RWPE2 (cell line): Measurements from ENCODE around the gene SCART1.
"Not testable (repeated sequence)": the region's sequence is repeated elsewhere in the genome, so short reads cannot be mapped to it uniquely, and the experiment has no call there.

Source experiments
- ATAC-seq: fragments of 200-7000 bp; cut with Tn5 transposase; 3 replicates; pipeline ENCODE4 v1.9.1; 2021; ENCODE audit warnings: low read depth
- DNase-seq: peaks from one replicate; pipeline ENCODE4 v3.0.0-alpha.2; 2020; ENCODE audit warnings: low spot score
- H3K27ac ChIP-seq: fragments of 450-650 bp; 2 replicates; pipeline ENCODE4 v1.5.1; 2017; ENCODE audit warnings: mild to moderate bottlenecking; ENCODE audit not compliant: poor library complexity, severe bottlenecking
- H3K27me3 ChIP-seq: fragments of 250-450 bp; sonication (Bioruptor Pico); 2 replicates; pipeline ENCODE4 v1.5.1; 2021; ENCODE audit warnings: mild to moderate bottlenecking, moderate library complexity; ENCODE audit not compliant: insufficient read depth, poor library complexity, severe bottlenecking
- H3K36me3 ChIP-seq: fragments of 250-450 bp; sonication (Bioruptor Pico); 2 replicates; pipeline ENCODE4 v1.5.1; 2020; ENCODE audit warnings: low read depth, mild to moderate bottlenecking, moderate library complexity
- H3K4me1 ChIP-seq: fragments of 250-450 bp; sonication (Bioruptor Pico); 2 replicates; pipeline ENCODE4 v1.5.1; 2021; ENCODE audit warnings: mild to moderate bottlenecking, moderate library complexity; ENCODE audit not compliant: insufficient read depth, poor library complexity, severe bottlenecking
- H3K4me3 ChIP-seq: fragments of 250-450 bp; sonication (Bioruptor Pico); 2 replicates; pipeline ENCODE4 v1.5.1; 2021; ENCODE audit warnings: mild to moderate bottlenecking, moderate library complexity; ENCODE audit not compliant: severe bottlenecking
- H3K9me3 ChIP-seq: fragments of 250-450 bp; sonication (Bioruptor Pico); 2 replicates; pipeline ENCODE4 v1.5.1; 2021; ENCODE audit warnings: mild to moderate bottlenecking, moderate library complexity; ENCODE audit not compliant: severe bottlenecking
- TF ChIP-seq, protein P1 (sequence below): fragments of 450-650 bp; IDR thresholded peaks from one replicate; pipeline ENCODE4 v1.5.1; 2017; ENCODE audit warnings: mild to moderate bottlenecking, moderate library complexity; ENCODE audit not compliant: poor library complexity, severe bottlenecking

Gene SCART1

DNA sequence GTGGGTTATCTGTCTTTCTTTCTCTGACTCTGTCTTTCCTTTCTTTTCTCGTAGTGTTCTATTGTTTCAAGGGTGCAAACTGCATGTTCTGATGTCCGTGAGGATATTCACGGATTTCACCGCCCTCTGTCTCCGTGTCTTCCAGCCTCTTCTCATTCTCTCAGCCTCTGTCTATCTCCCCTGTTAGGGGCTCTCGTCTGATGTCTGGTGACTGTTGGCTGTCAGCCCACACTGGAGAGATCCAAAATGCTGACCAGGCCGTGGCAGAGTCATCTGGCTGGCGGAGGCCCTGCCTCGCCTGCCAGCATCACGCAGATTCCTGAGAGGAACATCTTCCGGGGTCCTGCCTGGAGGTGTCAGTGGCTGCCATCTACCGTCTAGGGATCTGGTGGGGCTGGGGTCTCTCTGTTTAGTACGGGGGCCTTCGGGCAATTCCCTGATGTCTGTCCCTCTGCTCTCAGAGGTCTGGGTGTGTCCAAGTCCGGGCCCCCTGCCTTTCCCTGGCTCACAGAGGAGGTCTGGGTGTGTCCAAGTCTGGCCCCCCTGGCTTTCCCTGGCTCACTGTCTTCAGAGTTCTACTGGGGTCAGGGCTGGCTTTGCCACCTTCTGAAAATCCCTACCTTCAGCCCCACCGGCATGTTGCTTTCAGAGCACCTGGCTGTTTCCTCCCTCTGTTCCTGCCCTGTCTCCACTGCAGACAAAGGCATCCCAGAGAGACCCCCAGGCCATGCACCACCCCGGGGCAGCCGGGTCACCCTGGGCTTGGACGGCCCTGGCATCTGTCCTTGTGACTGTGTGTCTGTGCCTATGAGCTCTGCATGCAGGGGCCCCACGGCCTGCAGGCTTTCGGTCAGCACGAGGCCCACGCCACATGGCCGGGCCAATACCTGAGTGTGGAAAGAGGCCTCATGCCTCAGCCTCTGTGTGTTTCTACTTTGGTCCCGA lies 14.0 kb upstream of the SCART1 start:
- Histone ChIP-seq H3K4me3 (no peak overlapping the region), H3K4me1 (no peaks in the 10 kb centered on the region), H3K27ac (no peak overlapping the region), H3K9me3 (no peaks in the 10 kb centered on the region), H3K27me3 (no peaks in the 10 kb centered on the region), H3K36me3 (no peaks in the 10 kb centered on the region)
- DNase-seq (no peak), ATAC-seq (no peak)
- TF ChIP-seq, protein P1, sequence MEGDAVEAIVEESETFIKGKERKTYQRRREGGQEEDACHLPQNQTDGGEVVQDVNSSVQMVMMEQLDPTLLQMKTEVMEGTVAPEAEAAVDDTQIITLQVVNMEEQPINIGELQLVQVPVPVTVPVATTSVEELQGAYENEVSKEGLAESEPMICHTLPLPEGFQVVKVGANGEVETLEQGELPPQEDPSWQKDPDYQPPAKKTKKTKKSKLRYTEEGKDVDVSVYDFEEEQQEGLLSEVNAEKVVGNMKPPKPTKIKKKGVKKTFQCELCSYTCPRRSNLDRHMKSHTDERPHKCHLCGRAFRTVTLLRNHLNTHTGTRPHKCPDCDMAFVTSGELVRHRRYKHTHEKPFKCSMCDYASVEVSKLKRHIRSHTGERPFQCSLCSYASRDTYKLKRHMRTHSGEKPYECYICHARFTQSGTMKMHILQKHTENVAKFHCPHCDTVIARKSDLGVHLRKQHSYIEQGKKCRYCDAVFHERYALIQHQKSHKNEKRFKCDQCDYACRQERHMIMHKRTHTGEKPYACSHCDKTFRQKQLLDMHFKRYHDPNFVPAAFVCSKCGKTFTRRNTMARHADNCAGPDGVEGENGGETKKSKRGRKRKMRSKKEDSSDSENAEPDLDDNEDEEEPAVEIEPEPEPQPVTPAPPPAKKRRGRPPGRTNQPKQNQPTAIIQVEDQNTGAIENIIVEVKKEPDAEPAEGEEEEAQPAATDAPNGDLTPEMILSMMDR: no peak

DNA sequence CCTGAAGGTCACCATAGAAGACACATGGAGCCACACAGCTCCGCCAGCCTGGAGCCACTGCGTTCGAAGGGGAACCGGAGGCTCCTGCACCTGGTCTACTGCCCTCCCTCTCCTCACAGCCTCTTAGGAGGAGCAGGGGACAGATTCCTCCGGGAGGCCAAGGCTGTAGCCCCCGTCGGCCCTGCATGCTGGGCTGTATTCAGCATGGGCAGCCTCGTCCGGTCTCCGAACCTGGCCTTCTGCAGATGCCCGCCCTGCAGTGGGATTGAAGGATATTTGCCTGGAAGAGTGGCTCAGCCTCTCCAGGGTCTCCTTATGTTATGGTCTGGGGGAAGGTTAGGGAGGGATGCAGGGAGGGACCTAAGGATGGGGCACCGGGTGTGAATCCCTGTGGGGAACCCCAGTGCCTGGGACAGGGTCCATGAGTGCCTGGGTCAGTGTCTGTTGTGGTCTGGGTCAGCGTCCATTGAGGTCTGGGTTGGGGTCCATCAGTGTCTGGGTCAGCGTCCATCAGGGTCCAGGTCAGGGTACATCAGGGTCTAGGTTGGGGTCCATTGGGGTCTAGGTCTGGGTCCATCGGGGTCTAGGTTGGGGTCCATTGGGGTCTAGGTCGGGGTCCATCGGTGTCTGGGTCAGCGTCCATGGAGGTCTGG lies 13.0 kb upstream of the SCART1 start:
- Histone ChIP-seq H3K4me3 (no peak overlapping the region), H3K9me3 (no peaks in the 10 kb centered on the region), H3K36me3 (no peaks in the 10 kb centered on the region), H3K27ac (no peak overlapping the region), H3K27me3 (no peaks in the 10 kb centered on the region), H3K4me1 (no peaks in the 10 kb centered on the region)
- DNase-seq: no peak
- ATAC-seq: no peak
- TF ChIP-seq, protein P1: no peak

- H3K4me1 ChIP-seq: not testable (repeated sequence)
Observed at GRCh38 chr10:133441356-133441755, 12.4 kb upstream of the SCART1 start.

DNA sequence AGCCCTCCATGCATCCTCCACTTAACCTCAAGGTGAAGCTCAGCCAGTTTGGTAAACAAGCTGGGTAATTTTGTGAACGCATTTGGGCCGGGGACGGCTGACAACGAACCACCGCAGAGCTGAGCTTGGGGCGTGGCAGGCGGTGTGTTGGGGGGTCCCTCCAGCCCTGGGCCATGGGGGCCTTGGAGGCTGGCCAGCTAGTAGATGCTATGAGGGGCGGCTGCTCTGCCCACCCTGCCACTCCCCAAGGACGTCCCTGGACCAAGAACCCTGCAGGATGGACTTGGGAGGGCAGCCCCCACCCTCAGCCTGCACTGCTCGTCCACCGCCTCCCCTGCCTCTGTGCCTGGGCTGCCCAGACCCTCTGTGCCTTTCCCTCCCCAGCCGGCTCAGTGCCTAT lies 12.0 kb upstream of the SCART1 start:
- no peaks in the 10 kb centered on the region for H3K36me3 ChIP-seq
- TF ChIP-seq, protein P1: no peak
- no peak for ATAC-seq

More at GRCh38 chr10:133441356-133441755, 12.4 kb upstream of the SCART1 start:
- H3K27ac ChIP-seq, H3K9me3 ChIP-seq, H3K4me3 ChIP-seq, DNase-seq, H3K36me3 ChIP-seq, H3K27me3 ChIP-seq, ATAC-seq: not testable (repeated sequence)

DNA sequence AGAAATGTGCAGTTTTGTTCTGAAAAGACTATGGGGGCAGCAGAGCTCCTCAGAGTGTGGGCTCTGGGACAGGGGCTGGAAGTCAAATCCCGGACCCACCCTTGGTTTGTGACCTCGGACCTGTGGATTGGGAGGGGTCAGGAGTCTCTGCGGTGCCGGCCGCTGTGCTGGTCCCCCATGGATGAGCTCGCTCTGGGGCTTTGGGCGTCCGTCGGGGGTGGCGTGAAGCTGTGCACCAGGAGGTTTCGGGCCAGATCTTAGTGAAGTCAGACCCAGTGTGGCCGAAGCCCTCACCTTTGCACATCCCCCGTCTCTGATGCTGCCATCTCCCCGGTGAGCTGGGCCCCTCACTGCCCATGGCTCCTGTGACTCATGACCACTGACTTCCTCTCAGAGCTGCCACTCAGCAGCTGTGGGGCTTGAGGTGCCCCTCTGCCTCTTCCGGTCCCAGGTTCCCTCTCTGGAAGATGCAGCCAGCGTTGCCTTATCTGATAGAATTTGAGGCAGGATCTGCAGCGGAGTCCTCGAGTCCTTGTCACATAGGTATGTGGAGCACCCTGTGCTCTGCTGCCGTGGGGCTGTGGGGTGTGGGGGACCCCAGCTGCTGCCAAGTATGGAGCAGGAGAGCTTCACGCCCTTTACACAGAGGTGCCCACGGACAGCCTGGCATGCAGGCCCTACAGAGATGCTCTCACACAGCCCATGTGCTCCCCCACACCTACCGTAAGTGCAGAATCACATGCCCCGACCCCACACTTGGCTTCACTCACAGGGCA lies 11.4 kb upstream of the SCART1 start:
- no peak for ATAC-seq
- TF ChIP-seq, protein P1: no peak
- no peaks in the 10 kb centered on the region for H3K4me1 ChIP-seq

More for the DNA sequence above, 12.0 kb upstream of the SCART1 start:
- no peaks in the 10 kb centered on the region for H3K4me1 ChIP-seq
- no peak overlapping the region for H3K27ac ChIP-seq
- no peak for DNase-seq
- no peak overlapping the region for H3K4me3 ChIP-seq
- H3K27me3 ChIP-seq: no peaks in the 10 kb centered on the region
- H3K9me3 ChIP-seq: no peaks in the 10 kb centered on the region

More for the DNA sequence above, 11.4 kb upstream of the SCART1 start:
- Histone ChIP-seq H3K4me3 (no peak overlapping the region), H3K27me3 (no peaks in the 10 kb centered on the region), H3K27ac (no peak overlapping the region), H3K36me3 (no peaks in the 10 kb centered on the region), H3K9me3 (peaks cover 2% of the 10 kb centered on the region)
- no peak for DNase-seq
